ENCODE results near the gene LRRC49.

- TF ChIP-seq CTCF (conservative IDR thresholded peaks at IDR 0.05; ENCODE audit: low read length) = no peak
- TF ChIP-seq EZH2phosphoT487 (IDR thresholded peaks at IDR 0.05; ENCODE audit: borderline replicate concordance, low read depth, low read length) = no peak
Observed at GRCh38 chr15:70880781-70881180, 11.8 kb upstream of the LRRC49 start.
